IMR-90 (cell line): ENCODE data around the gene CNTFR. TPM values are rescaled to one million over a fixed set of nuclear protein-coding genes. Genes with fewer than 3 reads are reported as not detected.

Experiments used
- ATAC-seq: fragments of 200-7000 bp; cut with Tn5 transposase; 2 replicates; pipeline ENCODE4 v1.9.1; 2020; ENCODE audit warnings: low read depth, mild to moderate bottlenecking, moderate library complexity
- BruUV-seq: library from RNA; stranded (reverse); fragments of 400-500 nt; replicated peaks from 2 replicates; lab custom pipeline; 2021; lab: Mats Ljungman, UMichigan
- CTCF ChIA-PET: fragments of 300-600 bp; formaldehyde crosslinking; extraction: SDS; loops from one replicate; lab custom pipeline; 2021; ENCODE audit warnings: antibody characterized with exemption; lab: Yijun Ruan, JAX
- POLR2A ChIA-PET: fragments of 300-600 bp; sonication (Branson Sonifier 250); formaldehyde crosslinking; loops from one replicate; lab custom pipeline; 2022; ENCODE audit warnings: antibody characterized with exemption; ENCODE audit not compliant: unreplicated experiment; lab: Charles Lee
- DNase-seq: peaks from one replicate; pipeline ENCODE4 v3.0.0; 2013
- H2AFZ ChIP-seq: replicated peaks from 2 replicates; pipeline ENCODE3; 2013; ENCODE audit warnings: low read length, mild to moderate bottlenecking; ENCODE audit not compliant: poor library complexity
- H2AK5ac ChIP-seq: 2 replicates; pipeline ENCODE4 v1.6.1; 2013; ENCODE audit warnings: low read depth, low read length, inconsistent platforms
- H2AK9ac ChIP-seq: replicated peaks from 2 replicates; pipeline ENCODE3; 2013; ENCODE audit warnings: mild to moderate bottlenecking, low read depth, low read length, moderate library complexity; ENCODE audit not compliant: poor library complexity
- H2BK120ac ChIP-seq: 2 replicates; pipeline ENCODE4 v1.6.1; 2013; ENCODE audit warnings: low read depth, low read length, inconsistent platforms
- H2BK15ac ChIP-seq: 3 replicates; pipeline ENCODE4 v1.6.1; 2013; ENCODE audit warnings: low read depth, low read length, inconsistent platforms
- H2BK20ac ChIP-seq: 2 replicates; pipeline ENCODE4 v1.6.1; 2013; ENCODE audit warnings: low read depth, mild to moderate bottlenecking, inconsistent platforms, low read length, moderate library complexity
- H2BK5ac ChIP-seq: 2 replicates; pipeline ENCODE4 v1.6.1; 2013; ENCODE audit warnings: mild to moderate bottlenecking, low read depth, low read length, inconsistent platforms; ENCODE audit not compliant: poor library complexity, severe bottlenecking
- H3K14ac ChIP-seq: replicated peaks from 2 replicates; pipeline ENCODE4 v1.6.1; 2013; ENCODE audit warnings: low read depth, low read length, inconsistent platforms
- H3K18ac ChIP-seq: 2 replicates; pipeline ENCODE4 v1.6.1; 2013; ENCODE audit warnings: low read depth, low read length, control low read depth
- H3K23ac ChIP-seq: 2 replicates; pipeline ENCODE4 v1.6.1; 2013; ENCODE audit warnings: low read depth, low read length, inconsistent platforms
- H3K27ac ChIP-seq: 2 replicates; pipeline ENCODE4 v1.5.1; 2013; ENCODE audit warnings: mild to moderate bottlenecking, control low read depth, low read length; ENCODE audit not compliant: insufficient read depth
- H3K27me3 ChIP-seq: 2 replicates; pipeline ENCODE4 v1.6.1; 2013; ENCODE audit warnings: low read length; ENCODE audit not compliant: control insufficient read depth, insufficient read depth
- H3K36me3 ChIP-seq: 2 replicates; pipeline ENCODE4 v1.6.1; 2013; ENCODE audit warnings: low read length, mixed read lengths; ENCODE audit not compliant: control insufficient read depth, insufficient read depth
- H3K4ac ChIP-seq: 2 replicates; pipeline ENCODE4 v1.6.1; 2013; ENCODE audit warnings: low read depth, low read length, inconsistent platforms
- H3K4me1 ChIP-seq: 2 replicates; pipeline ENCODE4 v1.6.1; 2013; ENCODE audit warnings: low read length, mixed read lengths; ENCODE audit not compliant: control insufficient read depth, insufficient read depth
- H3K4me2 ChIP-seq: 2 replicates; pipeline ENCODE4 v1.6.1; 2013; ENCODE audit warnings: low read depth, mild to moderate bottlenecking, control low read depth, low read length, moderate library complexity
- H3K4me3 ChIP-seq: 2 replicates; pipeline ENCODE4 v1.5.1; 2013; ENCODE audit warnings: low read depth, mild to moderate bottlenecking, control low read depth, low read length, moderate library complexity; ENCODE audit not compliant: insufficient read depth
- H3K56ac ChIP-seq: 2 replicates; pipeline ENCODE4 v1.6.1; 2013; ENCODE audit warnings: low read length, inconsistent platforms; ENCODE audit not compliant: insufficient read depth; ENCODE audit errors: extremely low read depth
- H3K79me1 ChIP-seq, 2 experiments: 2 replicates each; pipeline ENCODE4 v1.6.1; 2013; ENCODE audit warnings: low read length in 2 of 2, inconsistent platforms in 1 of 2, low read depth in 1 of 2
- H3K9ac ChIP-seq: 2 replicates; pipeline ENCODE4 v1.6.1; 2013; ENCODE audit warnings: low read depth, low read length, control low read depth
- H3K9me1 ChIP-seq: 2 replicates; pipeline ENCODE4 v1.6.1; 2013; ENCODE audit warnings: low read length, inconsistent platforms; ENCODE audit not compliant: insufficient read depth
- H3K9me3 ChIP-seq: 2 replicates; pipeline ENCODE4 v1.6.1; 2013; ENCODE audit warnings: low read length; ENCODE audit not compliant: control insufficient read depth, insufficient read depth
- H4K20me1 ChIP-seq: 2 replicates; pipeline ENCODE4 v1.6.1; 2013; ENCODE audit warnings: low read length, inconsistent platforms; ENCODE audit not compliant: insufficient read depth
- H4K5ac ChIP-seq: 2 replicates; pipeline ENCODE4 v1.6.1; 2013; ENCODE audit warnings: mild to moderate bottlenecking, low read depth, low read length, control low read depth
- H4K8ac ChIP-seq, 2 experiments: 2 replicates each; pipeline ENCODE4 v1.6.1; 2013; ENCODE audit warnings: low read depth in 2 of 2, low read length in 2 of 2, control low read depth in 1 of 2, inconsistent platforms in 1 of 2
- H4K91ac ChIP-seq: 2 replicates; pipeline ENCODE4 v1.6.1; 2013; ENCODE audit warnings: low read depth, low read length, inconsistent platforms; ENCODE audit not compliant: insufficient read depth
- CHD1 ChIP-seq: IDR thresholded peaks from 2 replicates; pipeline ENCODE4 v1.6.1; 2012; ENCODE audit warnings: low read depth, low read length, improper control_type of control experiment
- CTCF ChIP-seq: conservative IDR thresholded peaks from 2 replicates; pipeline ENCODE4 v1.5.1; 2012; ENCODE audit warnings: mild to moderate bottlenecking, low read depth, low read length, improper control_type of control experiment
- FOS ChIP-seq: fragments of 150-350 bp; IDR thresholded peaks from 2 replicates; pipeline ENCODE4 v1.6.1; 2016; ENCODE audit warnings: low read depth, low read length
- MAZ ChIP-seq: IDR thresholded peaks from 2 replicates; pipeline ENCODE4 v1.6.1; 2012; ENCODE audit warnings: low read depth, mild to moderate bottlenecking, low read length, improper control_type of control experiment, moderate library complexity, borderline replicate concordance
- MXI1 ChIP-seq: IDR thresholded peaks from 2 replicates; pipeline ENCODE4 v1.6.1; 2012; ENCODE audit warnings: low read depth, mild to moderate bottlenecking, low read length, moderate library complexity, borderline replicate concordance
- NFE2L2 ChIP-seq: fragments of 150-350 bp; IDR thresholded peaks from 2 replicates; pipeline ENCODE4 v1.6.1; 2016; ENCODE audit warnings: low read depth, mild to moderate bottlenecking, low read length
- POLR2A ChIP-seq: IDR thresholded peaks from 2 replicates; pipeline ENCODE4 v1.6.1; 2012; ENCODE audit warnings: mild to moderate bottlenecking, low read depth, low read length
- RCOR1 ChIP-seq: IDR thresholded peaks from 2 replicates; pipeline ENCODE4 v1.6.1; 2012; ENCODE audit warnings: mild to moderate bottlenecking, low read length, improper control_type of control experiment; ENCODE audit not compliant: insufficient replicate concordance
- RFX5 ChIP-seq: IDR thresholded peaks from 2 replicates; pipeline ENCODE4 v1.8.0; 2012; ENCODE audit warnings: low read depth, mild to moderate bottlenecking, low read length, moderate library complexity
- SMC3 ChIP-seq: fragments of 150-350 bp; IDR thresholded peaks from 2 replicates; pipeline ENCODE4 v1.6.1; 2016; ENCODE audit warnings: low read depth, mild to moderate bottlenecking, antibody characterized with exemption, low read length, moderate library complexity
- USF2 ChIP-seq: fragments of 150-350 bp; IDR thresholded peaks from 2 replicates; pipeline ENCODE4 v1.6.1; 2017; ENCODE audit warnings: mild to moderate bottlenecking, antibody characterized with exemption, low read length, low read depth
- dilution Hi-C: fragments of 300-500 bp; cut with HindIII; formaldehyde crosslinking; loops from one replicate; pipeline ENCODE4 v1.14.3; 2018; ENCODE audit warnings: low sequenced_read_pairs; ENCODE audit not compliant: unreplicated experiment
- in situ Hi-C: fragments of 300-500 bp; cut with MboI; formaldehyde crosslinking; loops from 3 replicates; pipeline ENCODE4 v1.14.3; 2019; ENCODE audit warnings: low sequenced_read_pairs, inconsistent platforms, mixed read lengths
- intact Hi-C: fragments of 100-400 bp; cut with micrococcal nuclease; formaldehyde crosslinking; loops from 2 replicates; pipeline ENCODE4 v1.10.0; 2022
- polyA plus RNA-seq, 3 experiments: library from polyadenylated mRNA; depleted of rRNA; stranded (reverse); fragments of >200 nt; gene quantifications; 2 replicates each; pipeline ENCODE4 v1.2.3, GENCODE V29; 2012; ENCODE audit warnings: low replicate concordance in 1 of 3
- total RNA-seq: library from RNA; depleted of rRNA; stranded (reverse); fragments of >200 nt; gene quantifications from 2 replicates; pipeline ENCODE4 v1.2.3, GENCODE V29; 2012

CNTFR gene
- total and polyA plus RNA-seq, 2 of the 4 experiments (the other 2 are of a cell fraction): not detected

DNA sequence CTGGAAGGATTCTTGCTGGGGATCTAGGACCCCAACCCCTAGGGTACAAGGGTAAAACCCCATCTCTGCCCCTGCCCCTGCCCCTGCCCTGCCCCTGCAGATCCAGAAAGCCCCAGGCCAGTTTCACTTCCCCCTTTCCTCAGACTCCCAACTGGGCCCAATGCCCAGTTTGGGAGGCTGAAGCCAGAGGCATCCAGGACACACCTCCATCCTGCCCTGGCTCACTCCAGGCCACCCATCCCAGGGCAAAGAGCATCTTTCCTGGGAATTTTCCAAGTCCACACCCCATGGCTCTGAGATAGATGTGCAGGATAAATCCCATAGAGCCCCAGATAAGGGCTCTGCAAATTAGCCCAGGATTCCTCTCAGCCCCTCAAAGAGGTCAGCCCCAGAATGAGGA lies 17.4 kb downstream of the CNTFR start:
- Histone ChIP-seq H2BK5ac (no peak overlapping the region), H4K91ac (no peak overlapping the region), H4K8ac (no peak overlapping the region), H3K9me3 (no peaks in the 10 kb centered on the region), H3K27ac (no peak overlapping the region), H3K79me1 (no peaks in the 10 kb centered on the region), H3K36me3 (no peaks in the 10 kb centered on the region), H3K4me2 (no peak overlapping the region), H3K14ac (no peak overlapping the region), H4K5ac (no peak overlapping the region), H3K4me3 (no peak overlapping the region), H3K4me1 (no peaks in the 10 kb centered on the region), H2BK120ac (no peak overlapping the region), H3K9ac (no peak overlapping the region), H3K23ac (no peak overlapping the region), H4K20me1 (no peaks in the 10 kb centered on the region), H3K9me1 (0 out of 2 replicates have a peak, but pooled peaks cover 3% of the 10 kb centered on the region), H3K27me3 (peaks cover 89% of the 10 kb centered on the region), H3K56ac (no peak overlapping the region), H2AK5ac (no peak overlapping the region), H2BK20ac (no peak overlapping the region), H3K18ac (no peak overlapping the region), H2AFZ (no peak overlapping the region), H2BK15ac (no peak overlapping the region), H2AK9ac (no peak overlapping the region), H3K4ac (no peak overlapping the region)
- ATAC-seq: no peak
- POLR2A ChIA-PET: no interaction called here
- intact Hi-C loops: no loop called here
- TF ChIP-seq MAZ (no peak), CTCF (no peak), CHD1 (no peak), POLR2A (no peak), NFE2L2 (no peak), SMC3 (no peak), RCOR1 (no peak), RFX5 (no peak), USF2 (no peak), MXI1 (no peak), FOS (no peak)
- dilution Hi-C loops: no loop called here
- no TSS peak for BruUV-seq
- no peak for DNase-seq
- CTCF ChIA-PET: no interaction called here
- in situ Hi-C loops: no loop called here
